PC-9 (cell line): ENCODE measurements around the gene MCF2L. TPM values are rescaled to one million over a fixed set of nuclear protein-coding genes. Genes with fewer than 3 reads are reported as not detected.
A peak's percentile ranks its signal among the peaks of the same experiment; 100 is the strongest.

Experiments
- BruUV-seq: library from RNA; stranded (reverse); fragments of 400-500 nt; replicated peaks from 2 replicates; lab custom pipeline; 2021; lab: Mats Ljungman, UMichigan
- CTCF ChIA-PET: fragments of 300-600 bp; sonication (Branson Sonifier 250); formaldehyde crosslinking; loops from one replicate; lab custom pipeline; 2022; ENCODE audit warnings: antibody characterized with exemption; lab: Charles Lee
- POLR2A ChIA-PET: fragments of 300-600 bp; sonication (Branson Sonifier 250); formaldehyde crosslinking; loops from one replicate; lab custom pipeline; 2022; ENCODE audit warnings: antibody characterized with exemption; ENCODE audit not compliant: unreplicated experiment; lab: Charles Lee
- DNase-seq, 2 experiments: peaks; one replicate each; pipeline versions ENCODE4 v3.0.0 to v3.0.0-alpha.2; 2015 to 2022; ENCODE audit warnings: mixed read lengths in 1 of 2
- H2AFZ ChIP-seq: fragments of 200-600 bp; sonication (generic); 2 replicates; pipeline ENCODE4 v1.8.1; 2017; ENCODE audit warnings: antibody characterized with exemption
- H3F3A ChIP-seq: fragments of 200-600 bp; sonication (generic); 2 replicates; pipeline ENCODE4 v1.8.1; 2017; ENCODE audit warnings: antibody characterized with exemption, mild to moderate bottlenecking, low read depth; ENCODE audit not compliant: insufficient read depth
- H3K27ac ChIP-seq: fragments of 200-600 bp; sonication (generic); 2 replicates; pipeline ENCODE4 v1.6.1; 2016; ENCODE audit warnings: mixed run types
- H3K27me3 ChIP-seq: fragments of 200-600 bp; sonication (generic); 2 replicates; pipeline ENCODE4 v1.6.1; 2016; ENCODE audit warnings: low read depth, mixed run types; ENCODE audit not compliant: insufficient read depth
- H3K36me3 ChIP-seq: fragments of 200-600 bp; sonication (generic); 2 replicates; pipeline ENCODE4 v1.6.1; 2016; ENCODE audit warnings: low read depth, mixed run types
- H3K4me1 ChIP-seq: fragments of 200-600 bp; sonication (generic); replicated peaks from 2 replicates; pipeline ENCODE4 v1.6.1; 2016; ENCODE audit warnings: mixed run types; ENCODE audit not compliant: insufficient read depth
- H3K4me2 ChIP-seq: fragments of 200-600 bp; sonication (generic); 2 replicates; pipeline ENCODE4 v1.6.1; 2017; ENCODE audit warnings: mixed run types
- H3K4me3 ChIP-seq: fragments of 200-600 bp; sonication (generic); 2 replicates; pipeline ENCODE4 v1.6.1; 2016; ENCODE audit warnings: mixed run types
- H3K79me2 ChIP-seq: fragments of 200-600 bp; sonication (generic); 2 replicates; pipeline ENCODE4 v1.6.1; 2017; ENCODE audit warnings: low read depth, mixed run types
- H3K9me2 ChIP-seq: fragments of 200-600 bp; sonication (generic); 2 replicates; pipeline ENCODE4 v1.8.1; 2017; ENCODE audit warnings: mild to moderate bottlenecking; ENCODE audit not compliant: insufficient read depth
- H3K9me3 ChIP-seq: fragments of 200-600 bp; sonication (generic); 2 replicates; pipeline ENCODE4 v1.8.1; 2016; ENCODE audit warnings: low read depth; ENCODE audit not compliant: insufficient read depth
- H4K20me1 ChIP-seq: fragments of 200-600 bp; sonication (generic); 2 replicates; pipeline ENCODE4 v1.8.1; 2017; ENCODE audit not compliant: insufficient read depth
- CTCF ChIP-seq: fragments of 200-600 bp; sonication (generic); conservative IDR thresholded peaks from 2 replicates; pipeline ENCODE4 v1.6.1; 2017; ENCODE audit warnings: mixed run types, antibody characterized with exemption, mild to moderate bottlenecking, moderate library complexity
- EZH2 ChIP-seq: fragments of 200-600 bp; sonication (generic); IDR thresholded peaks from 2 replicates; pipeline ENCODE4 v1.8.0; 2017; ENCODE audit warnings: antibody characterized with exemption, low read depth
- intact Hi-C: fragments of 100-400 bp; cut with micrococcal nuclease; formaldehyde crosslinking; loops from one replicate; pipeline ENCODE4 v1.10.0; 2022; ENCODE audit not compliant: unreplicated experiment
- total RNA-seq: library from RNA; stranded (reverse); gene quantifications from 2 replicates; pipeline ENCODE4 v1.2.3, GENCODE V29; 2021

MCF2L gene
- total RNA-seq, 1 experiment from 2014 or later: 28.2 TPM

GRCh38 chr13:112987682-112988024, 18.6 kb downstream of the MCF2L start:
- Histone ChIP-seq H3F3A (peaks cover 8% of the 10 kb centered on the region; the same call in 1 of the 2 replicates), H3K4me1 (peaks cover 11% of the 10 kb centered on the region; the same call in 1 of the 2 replicates), H3K36me3 (no peaks in the 10 kb centered on the region), H3K9me3 (no peaks in the 10 kb centered on the region), H2AFZ (no peak overlapping the region), H3K4me2 (no peak overlapping the region), H3K4me3 (no peak overlapping the region), H3K27ac (no peak overlapping the region), H3K9me2 (no peaks in the 10 kb centered on the region), H4K20me1 (no peaks in the 10 kb centered on the region), H3K27me3 (no peaks in the 10 kb centered on the region), H3K79me2 (no peaks in the 10 kb centered on the region)
- ChIA-PET POLR2A (no interaction called here), CTCF (no interaction called here)
- BruUV-seq: no TSS peak
- intact Hi-C loops: no loop called here
- DNase-seq: no peak
- TF ChIP-seq CTCF (no peak), EZH2 (no peak)

GRCh38 chr13:112990783-112991182, 21.8 kb downstream of the MCF2L start:
- peaks cover 11% of the 10 kb centered on the region; the same call in 1 of the 2 replicates for H3K4me1 ChIP-seq
- no peaks in the 10 kb centered on the region for H3K9me2 ChIP-seq
- H2AFZ ChIP-seq: no peak overlapping the region
- H3K27ac ChIP-seq: no peak overlapping the region
- no peaks in the 10 kb centered on the region for H3K36me3 ChIP-seq
- intact Hi-C loops: loop anchor here (2.0 kb wide), 1 partner anchor 22 kb away; the partner anchor contains the start of gene MCF2L
- ChIA-PET POLR2A (interaction anchor here (0.6 kb wide), 2 partner anchors 10 to 21 kb away, joined by 3 to 8 read pairs; no protein-coding TSS in a partner anchor), CTCF (interaction anchor here (0.8 kb wide), 1 partner anchor 10 kb away, joined by 3 read pairs; no protein-coding TSS in a partner anchor)
- no peaks in the 10 kb centered on the region for H3K27me3 ChIP-seq
- no peak overlapping the region for H3K4me3 ChIP-seq
- BruUV-seq: no TSS peak
- H3K4me2 ChIP-seq: peak overlapping the region; percentile 25; the same call in 1 of the 2 replicates
- TF ChIP-seq CTCF: no peak
- TF ChIP-seq EZH2: no peak
- H3K79me2 ChIP-seq: no peaks in the 10 kb centered on the region
- H4K20me1 ChIP-seq: no peaks in the 10 kb centered on the region
- peaks cover 8% of the 10 kb centered on the region; the same call in 1 of the 2 replicates for H3F3A ChIP-seq
- H3K9me3 ChIP-seq: no peaks in the 10 kb centered on the region
- DNase-seq: peak; percentile 82

- TF ChIP-seq CTCF: no peak
- Histone ChIP-seq H3K27ac (no peak overlapping the region), H3K4me2 (no peak overlapping the region), H3K9me2 (no peaks in the 10 kb centered on the region), H3F3A (peaks cover 8% of the 10 kb centered on the region; the same call in 1 of the 2 replicates), H3K27me3 (no peaks in the 10 kb centered on the region), H3K4me3 (no peak overlapping the region), H3K4me1 (peaks cover 11% of the 10 kb centered on the region; the same call in 1 of the 2 replicates), H2AFZ (no peak overlapping the region), H3K79me2 (no peaks in the 10 kb centered on the region), H4K20me1 (no peaks in the 10 kb centered on the region), H3K36me3 (no peaks in the 10 kb centered on the region), H3K9me3 (no peaks in the 10 kb centered on the region)
- POLR2A ChIA-PET: no interaction called here
- BruUV-seq: no TSS peak
- intact Hi-C loops: loop anchor here (2.0 kb wide), 1 partner anchor 23 kb away; the partner anchor contains the start of gene MCF2L
- CTCF ChIA-PET: no interaction called here
- no peak for DNase-seq
Observed at GRCh38 chr13:112991609-112992008, 22.6 kb downstream of the MCF2L start.
